ENCODE results near the gene CD300LB. TPM values are rescaled to one million over a fixed set of nuclear protein-coding genes. Genes with fewer than 3 reads are reported as not detected.

The CD300LB gene
- total RNA-seq, 4 donors from 2014 or later = 0.33 to 36.4 (median 0.88) TPM; not detected in 1

DNA sequence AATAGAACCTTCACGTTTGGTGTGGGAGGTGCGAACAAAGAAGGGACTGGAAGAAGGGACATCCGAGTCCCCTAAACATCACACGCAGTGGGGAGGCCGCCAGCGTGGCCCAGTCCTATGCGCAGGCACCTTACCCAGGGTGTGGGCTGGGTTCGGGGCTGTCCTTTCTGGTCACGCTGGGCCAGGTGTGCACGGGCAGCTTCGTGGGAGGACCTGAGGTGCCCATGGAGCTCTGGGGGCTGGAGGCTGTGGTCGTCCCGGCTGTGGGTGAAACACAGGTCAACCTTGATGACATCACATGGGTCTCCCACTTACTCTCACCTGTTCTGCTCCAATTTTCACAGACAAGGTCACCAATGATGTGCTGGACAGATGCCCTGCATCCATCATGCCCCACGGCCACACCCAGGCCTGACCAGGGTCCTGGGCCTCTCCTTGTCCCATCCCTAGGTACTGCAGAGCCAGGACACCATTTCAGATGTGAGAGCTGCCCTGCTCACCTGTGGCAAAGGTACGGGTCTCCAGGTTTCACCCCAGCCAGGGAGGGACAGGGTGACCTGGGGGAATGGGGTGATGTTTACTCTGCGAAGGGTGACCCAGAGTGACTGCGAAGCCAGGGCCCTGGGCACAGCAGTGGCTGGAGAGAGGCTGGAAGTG is 11.6 kb upstream of the CD300LB start:
- TF ChIP-seq CTCF (IDR thresholded peaks at IDR 0.05; ENCODE audit: low read depth) = no peak

- TF ChIP-seq CTCF (IDR thresholded peaks at IDR 0.05; ENCODE audit: low read depth) = no peak
These were observed 10.9 kb upstream of the CD300LB start for GRCh38 chr17:74542166-74542565.

GRCh38 chr17:74541176-74542111 is 10.2 kb upstream of the CD300LB start:
- no peak for TF ChIP-seq CTCF (IDR thresholded peaks at IDR 0.05; ENCODE audit: low read depth)

DNA sequence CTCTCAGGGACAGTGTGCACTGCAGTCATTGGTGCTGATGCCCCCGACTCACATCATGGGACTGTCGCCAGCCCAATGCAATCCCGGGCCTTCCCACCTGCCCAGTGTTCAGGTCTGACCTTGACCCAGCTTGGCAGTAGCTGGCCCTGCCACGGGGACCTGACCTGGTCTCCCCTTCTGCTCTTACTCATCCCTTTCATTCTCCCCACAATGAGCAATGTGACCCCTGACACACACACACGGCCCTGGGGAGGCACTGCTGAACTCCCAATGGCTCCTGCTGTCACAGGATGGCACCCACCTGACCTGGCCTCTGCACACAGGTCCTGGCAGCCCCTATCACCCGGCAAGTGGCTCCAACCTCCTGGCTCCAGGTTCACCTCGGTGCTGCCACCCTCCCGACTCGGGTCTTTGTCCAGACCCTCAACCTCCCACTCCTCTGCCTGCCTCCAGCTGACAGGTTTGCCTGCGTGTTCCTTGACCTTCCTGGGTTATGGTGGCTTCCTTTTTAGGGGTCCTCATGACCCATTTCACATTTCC is 8.1 kb upstream of the CD300LB start:
- TF ChIP-seq CTCF (IDR thresholded peaks at IDR 0.05; ENCODE audit: low read depth) = no peak

GRCh38 chr17:74536890-74537289 is 5.6 kb upstream of the CD300LB start:
- TF ChIP-seq CTCF (IDR thresholded peaks at IDR 0.05; ENCODE audit: low read depth) = no peak

DNA sequence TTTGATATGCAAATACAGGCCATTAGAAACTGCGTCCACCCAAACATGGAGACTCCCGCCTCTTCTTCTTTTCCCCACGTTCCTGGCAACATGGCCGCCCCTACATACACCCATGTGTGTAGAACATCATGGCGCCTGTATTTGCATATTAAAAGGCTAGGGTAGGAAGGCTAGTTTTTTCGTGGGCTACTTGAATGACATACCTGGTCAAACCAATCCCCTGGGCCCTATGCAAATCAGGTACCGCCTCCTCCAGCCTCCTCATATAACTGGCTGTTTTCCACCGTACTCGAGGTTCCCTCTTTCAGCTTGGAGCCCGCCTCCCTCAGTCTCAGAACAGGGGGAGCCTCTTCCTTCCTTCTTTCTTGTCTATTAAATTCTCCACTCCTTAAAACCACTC is 840 bp upstream of the CD300LB start:
- TF ChIP-seq CTCF (IDR thresholded peaks at IDR 0.05; ENCODE audit: low read depth) = no peak

- no peak for TF ChIP-seq CTCF (IDR thresholded peaks at IDR 0.05; ENCODE audit: low read depth)
These were observed 484 bp downstream of the CD300LB start for GRCh38 chr17:74530831-74531150.

Measured in subcutaneous adipose tissue (tissue), 4 donors.